ENCODE results near the gene NUAK1.
"Not testable (repeated sequence)": the region's sequence is repeated elsewhere in the genome, so short reads cannot be mapped to it uniquely, and the experiment has no call there.

Gene NUAK1

GRCh38 chr12:106018286-106018685 is 120.5 kb downstream of the NUAK1 start:
- TF ChIP-seq CTCF (IDR thresholded peaks at IDR 0.05; ENCODE audit: low read depth, low read length) (no peak), EZH2phosphoT487 (IDR thresholded peaks at IDR 0.05; ENCODE audit: low read depth) (no peak)

GRCh38 chr12:106016601-106017278 is 122.0 kb downstream of the NUAK1 start:
- not testable (repeated sequence) for H3K4me2 ChIP-seq (ENCODE audit: low read length); H3K4me3 ChIP-seq (ENCODE audit: low read length); H3K27ac ChIP-seq (ENCODE audit: low read length); H2AFZ ChIP-seq (ENCODE audit: low read depth, low read length); H3K9ac ChIP-seq (ENCODE audit: low read length); H3K79me2 ChIP-seq (ENCODE audit: low read length); H3K27me3 ChIP-seq (ENCODE audit: low read depth, low read length); H4K20me1 ChIP-seq (ENCODE audit: insufficient read depth, low read length); H3K36me3 ChIP-seq (replicated peaks; ENCODE audit: low read depth, low read length); H3K4me1 ChIP-seq (ENCODE audit: low read length)
- peaks cover 12% of the 10 kb centered on the region; the same call in 1 of the 2 replicates for H3K9me3 ChIP-seq (ENCODE audit: insufficient read depth, low read length)

More at GRCh38 chr12:106018286-106018685, 120.5 kb downstream of the NUAK1 start:
- no peak overlapping the region for H3K9ac ChIP-seq (ENCODE audit: low read length)
- H4K20me1 ChIP-seq (ENCODE audit: insufficient read depth, low read length), result no peaks in the 10 kb centered on the region
- H3K4me2 ChIP-seq (ENCODE audit: low read length), result no peak overlapping the region
- no peak overlapping the region for H2AFZ ChIP-seq (ENCODE audit: low read depth, low read length)
- H3K9me3 ChIP-seq (ENCODE audit: insufficient read depth, low read length), result peaks cover 12% of the 10 kb centered on the region; the same call in 1 of the 2 replicates
- H3K27me3 ChIP-seq (ENCODE audit: low read depth, low read length), result no peaks in the 10 kb centered on the region
- peaks cover 20% of the 10 kb centered on the region for H3K4me1 ChIP-seq (ENCODE audit: low read length)
- no peaks in the 10 kb centered on the region for H3K79me2 ChIP-seq (ENCODE audit: low read length)
- H3K4me3 ChIP-seq (ENCODE audit: low read length), result no peak overlapping the region
- H3K27ac ChIP-seq (ENCODE audit: low read length), result no peak overlapping the region
- H3K36me3 ChIP-seq (replicated peaks; ENCODE audit: low read depth, low read length), result peaks cover 12% of the 10 kb centered on the region

GRCh38 chr12:106015646-106016045 is 123.1 kb downstream of the NUAK1 start:
- Histone ChIP-seq H4K20me1 (ENCODE audit: insufficient read depth, low read length) (no peaks in the 10 kb centered on the region), H2AFZ (ENCODE audit: low read depth, low read length) (no peak overlapping the region), H3K4me2 (ENCODE audit: low read length) (no peak overlapping the region), H3K36me3 (replicated peaks; ENCODE audit: low read depth, low read length) (peaks cover 6% of the 10 kb centered on the region), H3K9me3 (ENCODE audit: insufficient read depth, low read length) (peaks cover 12% of the 10 kb centered on the region; the same call in 1 of the 2 replicates), H3K27ac (ENCODE audit: low read length) (no peak overlapping the region), H3K9ac (ENCODE audit: low read length) (no peak overlapping the region), H3K4me1 (ENCODE audit: low read length) (no peaks in the 10 kb centered on the region), H3K79me2 (ENCODE audit: low read length) (no peaks in the 10 kb centered on the region), H3K4me3 (ENCODE audit: low read length) (no peak overlapping the region), H3K27me3 (ENCODE audit: low read depth, low read length) (no peaks in the 10 kb centered on the region)
- TF ChIP-seq EZH2phosphoT487 (IDR thresholded peaks at IDR 0.05; ENCODE audit: low read depth) (no peak), CTCF (IDR thresholded peaks at IDR 0.05; ENCODE audit: low read depth, low read length) (no peak)

- Histone ChIP-seq H2AFZ (ENCODE audit: low read depth, low read length) (no peak overlapping the region), H3K9ac (ENCODE audit: low read length) (no peak overlapping the region)
Observed at GRCh38 chr12:106013941-106014340, 124.8 kb downstream of the NUAK1 start.

More at GRCh38 chr12:106013941-106014340, 124.8 kb downstream of the NUAK1 start:
- Histone ChIP-seq H3K36me3 (replicated peaks; ENCODE audit: low read depth, low read length) (peaks cover 6% of the 10 kb centered on the region), H4K20me1 (ENCODE audit: insufficient read depth, low read length) (no peaks in the 10 kb centered on the region), H3K27me3 (ENCODE audit: low read depth, low read length) (no peaks in the 10 kb centered on the region), H3K27ac (ENCODE audit: low read length) (no peak overlapping the region), H3K79me2 (ENCODE audit: low read length) (no peaks in the 10 kb centered on the region), H3K4me2 (ENCODE audit: low read length) (no peak overlapping the region), H3K4me3 (ENCODE audit: low read length) (no peak overlapping the region), H3K9me3 (ENCODE audit: insufficient read depth, low read length) (peaks cover 10% of the 10 kb centered on the region; the same call in 1 of the 2 replicates), H3K4me1 (ENCODE audit: low read length) (no peaks in the 10 kb centered on the region)
- TF ChIP-seq CTCF (IDR thresholded peaks at IDR 0.05; ENCODE audit: low read depth, low read length), result no peak
- TF ChIP-seq EZH2phosphoT487 (IDR thresholded peaks at IDR 0.05; ENCODE audit: low read depth), result no peak

Measured in OCI-LY3 (cell line).